Hematopoietic multipotent progenitor cell treated with erythropoietin and hydrocortisone succinate and interleukin-3 and kit ligand, for 4 days (in vitro differentiated cells): Measurements from ENCODE around the gene GPSM1.
"Not testable (repeated sequence)": the region's sequence is repeated elsewhere in the genome, so short reads cannot be mapped to it uniquely, and the experiment has no call there.

ENCODE experiments used
- DNase-seq: peaks from one replicate; pipeline ENCODE4 v3.0.0-alpha.2; 2015

GPSM1 gene

GRCh38 chr9:136401173-136401922 lies 74.0 kb downstream of the GPSM1 start:
- no peak for DNase-seq

- DNase-seq, result no peak
Measured at GRCh38 chr9:136402067-136402466, 74.7 kb downstream of the GPSM1 start.

GRCh38 chr9:136403538-136403914 lies 76.2 kb downstream of the GPSM1 start:
- no peak for DNase-seq

- DNase-seq, result no peak
Measured at GRCh38 chr9:136403915-136404800, 76.8 kb downstream of the GPSM1 start.

GRCh38 chr9:136404801-136405136 lies 77.4 kb downstream of the GPSM1 start:
- no peak for DNase-seq

GRCh38 chr9:136405481-136405880 lies 78.1 kb downstream of the GPSM1 start:
- DNase-seq, result no peak

- DNase-seq, result peak; percentile 21
Measured at GRCh38 chr9:136405904-136406303, 78.6 kb downstream of the GPSM1 start.

- not testable (repeated sequence) for DNase-seq
Measured at GRCh38 chr9:136407061-136407460, 79.7 kb downstream of the GPSM1 start.

- DNase-seq, result no peak
Measured at GRCh38 chr9:136407911-136408310, 80.6 kb downstream of the GPSM1 start.
